K562 (cell line): ENCODE results near the gene PPARG. TPM values are rescaled to one million over a fixed set of nuclear protein-coding genes. Genes with fewer than 3 reads are reported as not detected.

ENCODE experiments used
- ATAC-seq: fragments of 200-7000 bp; cut with Tn5 transposase; 3 replicates; pipeline ENCODE4 v1.9.1; 2020; ENCODE audit warnings: moderate library complexity
- BruUV-seq: library from RNA; stranded (reverse); fragments of 400-500 nt; replicated peaks from 2 replicates; lab custom pipeline; 2021; lab: Mats Ljungman, UMichigan
- CTCF ChIA-PET: fragments of 300-600 bp; formaldehyde crosslinking; extraction: SDS; loops from one replicate; lab custom pipeline; 2021; ENCODE audit warnings: low intra/inter-chr PET ratio; lab: Yijun Ruan, JAX
- POLR2A ChIA-PET: fragments of 300-600, 350-650 bp; sonication (Branson Sonifier 250); formaldehyde crosslinking; extraction: SDS; loops from one replicate; lab custom pipeline; 2021; ENCODE audit warnings: antibody characterized with exemption, inconsistent platforms; lab: Yijun Ruan, JAX
- DNase-seq, 4 experiments: peaks; one replicate each; pipeline versions ENCODE4 v3.0.0 to v3.0.0-alpha.2; 2011 to 2018; ENCODE audit warnings: low spot score in 3 of 4, mixed read lengths in 3 of 4; ENCODE audit errors: extremely low read depth in 1 of 4
- FAIRE-seq: peaks from 2 replicates; lab custom pipeline; 2011; peaks lifted over from hg19 to GRCh38; lab: Jason Lieb, UNC
- H2AFZ ChIP-seq: 2 replicates; pipeline ENCODE4 v1.6.0; 2011; ENCODE audit warnings: low read depth, low read length, control low read depth, inconsistent platforms
- H3K27ac ChIP-seq: fragments of 200-600 bp; 3 replicates; pipeline ENCODE4 v1.8.0; 2011; ENCODE audit warnings: low read depth, mild to moderate bottlenecking, control low read depth, inconsistent platforms, low read length, moderate library complexity, mixed read lengths; ENCODE audit errors: extremely low read depth
- H3K27me3 ChIP-seq, 2 experiments: fragments of 300-600 bp in 1 of 2; 2 replicates in 1 of 2; 3 replicates in 1 of 2; pipeline versions ENCODE4 v1.6.0 to v1.8.0; 2011; ENCODE audit warnings: inconsistent platforms in 2 of 2, low read length in 2 of 2, mild to moderate bottlenecking in 1 of 2, mixed read lengths in 1 of 2, moderate library complexity in 1 of 2; ENCODE audit not compliant: control insufficient read depth in 2 of 2, insufficient read depth in 2 of 2
- H3K36me3 ChIP-seq: fragments of 300-600 bp; 3 replicates; pipeline ENCODE4 v1.8.0; 2011; ENCODE audit warnings: mild to moderate bottlenecking, low read length, inconsistent platforms; ENCODE audit not compliant: control insufficient read depth, insufficient read depth
- H3K4me1 ChIP-seq, 2 experiments: fragments of 200-600 bp in 1 of 2; replicated peaks in 1 of 2; 2 replicates in 1 of 2; 3 replicates in 1 of 2; pipeline versions ENCODE4 v1.5.1 to v1.8.0; 2011; ENCODE audit warnings: inconsistent platforms in 2 of 2, low read length in 2 of 2, mild to moderate bottlenecking in 1 of 2, mixed read lengths in 1 of 2, moderate library complexity in 1 of 2; ENCODE audit not compliant: control insufficient read depth in 2 of 2, insufficient read depth in 2 of 2
- H3K4me2 ChIP-seq: 2 replicates; pipeline ENCODE4 v1.6.1; 2011; ENCODE audit warnings: low read length, control low read depth, inconsistent platforms, mixed read lengths; ENCODE audit not compliant: insufficient read depth
- H3K4me3 ChIP-seq: fragments of 200-600 bp; sonication (generic), shearing (Covaris generic); 2 replicates; pipeline ENCODE4 v1.5.1; 2016; ENCODE audit warnings: control low read depth, inconsistent platforms
- H3K79me2 ChIP-seq: fragments of 200-600 bp; 3 replicates; pipeline ENCODE4 v1.8.0; 2011; ENCODE audit warnings: low read length, inconsistent platforms; ENCODE audit not compliant: control insufficient read depth, insufficient read depth
- H3K9ac ChIP-seq, 2 experiments: 2 replicates each; pipeline versions ENCODE4 v1.6.0 to v1.6.1; 2011; ENCODE audit warnings: low read depth in 2 of 2, low read length in 2 of 2, control low read depth in 1 of 2, inconsistent platforms in 1 of 2, mild to moderate bottlenecking in 1 of 2, mixed read lengths in 1 of 2; ENCODE audit not compliant: insufficient read depth in 1 of 2
- H3K9me1 ChIP-seq: one replicate; pipeline ENCODE4 v1.6.0; 2011; ENCODE audit warnings: inconsistent platforms, mild to moderate bottlenecking, low read length, moderate library complexity; ENCODE audit not compliant: control insufficient read depth, insufficient read depth
- H3K9me3 ChIP-seq: replicated peaks from 2 replicates; pipeline ENCODE4 v1.5.1; 2011; ENCODE audit warnings: low read depth, low read length, inconsistent platforms; ENCODE audit not compliant: control insufficient read depth, insufficient read depth
- H4K20me1 ChIP-seq: replicated peaks from 2 replicates; pipeline ENCODE4 v1.6.1; 2011; ENCODE audit warnings: low read length, inconsistent platforms, mixed read lengths; ENCODE audit not compliant: control insufficient read depth, insufficient read depth
- CHD4 ChIP-seq: fragments of 200-600 bp; sonication (generic); IDR thresholded peaks from 3 replicates; pipeline ENCODE4 v1.6.1; 2012; ENCODE audit warnings: low read depth, mild to moderate bottlenecking, mixed read lengths, low read length, inconsistent platforms; ENCODE audit not compliant: insufficient read depth, insufficient replicate concordance, poor library complexity, severe bottlenecking
- DACH1 ChIP-seq: fragments of 450-650 bp; IDR thresholded peaks from 2 replicates; pipeline ENCODE4 v1.6.1; 2018; ENCODE audit not compliant: partially characterized antibody
- ELF4 ChIP-seq: fragments of 450-650 bp; formaldehyde crosslinking; IDR thresholded peaks from 2 replicates; pipeline ENCODE4 v1.4.0; 2022; ENCODE audit warnings: missing genetic modification characterization
- JUNB ChIP-seq: fragments of 450-650 bp; formaldehyde crosslinking; conservative IDR thresholded peaks from 2 replicates; pipeline ENCODE4 v1.4.0; 2020; ENCODE audit warnings: mild to moderate bottlenecking
- MIER1 ChIP-seq: fragments of 450-650 bp; IDR thresholded peaks from 2 replicates; pipeline ENCODE4 v1.6.1; 2016; ENCODE audit warnings: antibody characterized with exemption, mild to moderate bottlenecking, low read depth
- PRPF4 ChIP-seq: fragments of 200-400 bp; formaldehyde crosslinking; IDR thresholded peaks from one replicate; pipeline ENCODE4 v1.6.1; 2017; ENCODE audit warnings: low read length, low read depth, mild to moderate bottlenecking; ENCODE audit not compliant: insufficient read depth, poor library complexity, severe bottlenecking
- RBM34 ChIP-seq: fragments of 200-400 bp; formaldehyde crosslinking; IDR thresholded peaks from 2 replicates; pipeline ENCODE4 v1.6.1; 2018; ENCODE audit warnings: low read length, borderline replicate concordance; ENCODE audit not compliant: insufficient read depth
- RFX1 ChIP-seq: fragments of 450-650 bp; IDR thresholded peaks from 2 replicates; pipeline ENCODE4 v1.6.1; 2016; ENCODE audit warnings: mild to moderate bottlenecking, moderate library complexity
- ZNF41 ChIP-seq: fragments of 250-450 bp; sonication (Bioruptor Pico); conservative IDR thresholded peaks from 2 replicates; pipeline ENCODE4 v1.4.0; 2020; ENCODE audit warnings: mild to moderate bottlenecking
- ZNF444 ChIP-seq: fragments of 250-450 bp; sonication (Bioruptor Pico); IDR thresholded peaks from 2 replicates; pipeline ENCODE4 v1.4.0; 2020; ENCODE audit warnings: mild to moderate bottlenecking, moderate library complexity
- ZNF561 ChIP-seq: fragments of 450-650 bp; formaldehyde crosslinking; conservative IDR thresholded peaks from 2 replicates; pipeline ENCODE4 v1.4.0; 2020; ENCODE audit warnings: mild to moderate bottlenecking, moderate library complexity
- ZNF589 ChIP-seq: fragments of 200-800 bp; sonication (Bioruptor generic); IDR thresholded peaks from 2 replicates; pipeline ENCODE4 v1.6.1; 2016; ENCODE audit warnings: low read depth, missing genetic modification characterization, missing compliant biosample characterization
- WGBS: fragments of 100-300 bp; shearing (Covaris generic); methylation state at CpG from one replicate; pipeline ENCODE4 v1.1.6; 2016; ENCODE audit warnings: low coverage, mixed read lengths; ENCODE audit not compliant: insufficient coverage; ENCODE audit errors: missing lambda C conversion rate; 5-methylcytosine and 5-hydroxymethylcytosine counted together
- in situ Hi-C: fragments of 300-500 bp; cut with MboI; formaldehyde crosslinking; loops from 4 replicates; pipeline ENCODE4 v1.15.0; 2018; ENCODE audit warnings: inconsistent platforms, mixed read lengths
- intact Hi-C: fragments of 100-400 bp; cut with micrococcal nuclease; formaldehyde crosslinking; loops from 2 replicates; pipeline ENCODE4 v1.14.2; 2022
- polyA plus RNA-seq, 8 experiments: library from polyadenylated mRNA; depleted of rRNA in 4 of 8; stranded (reverse) in 5 of 8; unstranded in 3 of 8; fragments of >200 nt; fragmentation: Nextera tagmentation in 2 of 8; fragmentation: Illumina TruSeq in 1 of 8; extraction: Ambion mirVana in 2 of 8; extraction: Trizol in 1 of 8; gene quantifications; 2 replicates each; pipeline versions ENCODE4 v1.2.1 to v1.2.3, GENCODE V29; 2011 to 2014; ENCODE audit warnings: inconsistent platforms in 1 of 8, missing spikeins in 1 of 8
- total RNA-seq, 7 experiments: library from RNA; depleted of rRNA in 6 of 7; stranded (reverse); fragments of >200 nt in 6 of 7; fragmentation: Illumina TruSeq in 2 of 7; extraction: Trizol in 2 of 7; gene quantifications; 2 replicates each; pipeline versions ENCODE4 v1.2.1 to v1.2.3, GENCODE V29; 2011 to 2021; ENCODE audit warnings: low replicate concordance in 1 of 7
- TF ChIP-seq, protein P1 (sequence below): fragments of 450-650 bp; formaldehyde crosslinking; IDR thresholded peaks from 2 replicates; pipeline ENCODE4 v1.4.0; 2022; ENCODE audit warnings: missing genetic modification characterization
- TF ChIP-seq, protein P2 (sequence below): fragments of 200-800 bp; sonication (Bioruptor generic); IDR thresholded peaks from 2 replicates; pipeline ENCODE4 v1.6.1; 2016; ENCODE audit warnings: missing genetic modification characterization, missing compliant biosample characterization
- TF ChIP-seq, protein P3 (sequence below), 2 experiments: fragments of 450-650 bp; IDR thresholded peaks; 2 replicates each; pipeline ENCODE4 v1.6.1; 2016

The PPARG gene
- total and polyA plus RNA-seq, 9 of the 15 experiments (the other 6 are each of a cell fraction or from before 2014, with no cell fraction given) = not detected

DNA sequence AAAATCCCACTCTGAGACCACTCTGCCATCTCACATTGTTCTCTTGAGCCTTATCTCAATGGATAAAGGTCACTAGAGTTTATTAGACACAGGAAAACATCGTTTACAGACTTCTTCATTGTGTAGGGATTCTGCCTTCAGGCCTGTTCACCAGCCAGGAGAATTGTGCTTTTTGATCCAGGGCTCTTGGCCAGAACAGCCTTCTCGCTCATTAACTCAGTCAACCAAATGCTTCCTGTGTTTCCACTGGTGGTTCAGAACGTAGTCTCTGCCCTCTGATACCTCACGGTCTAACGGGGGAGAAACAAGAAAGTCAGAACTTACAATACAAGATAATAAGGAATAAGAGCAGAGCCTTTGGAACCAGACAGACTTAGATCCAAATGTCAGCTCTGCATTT lies 141.2 kb downstream of the PPARG start:
- H3K4me1 ChIP-seq = no peaks in the 10 kb centered on the region
- H3K79me2 ChIP-seq = no peaks in the 10 kb centered on the region
- FAIRE-seq (no peak), DNase-seq (no peak), ATAC-seq (no peak)
- H3K4me3 ChIP-seq = no peak overlapping the region
- no peaks in the 10 kb centered on the region for H3K36me3 ChIP-seq
- in situ Hi-C loops = no loop called here
- no peaks in the 10 kb centered on the region for H3K9me3 ChIP-seq
- H3K27ac ChIP-seq = no peak overlapping the region
- CTCF ChIA-PET = no interaction called here
- no peaks in the 10 kb centered on the region for H3K9me1 ChIP-seq
- POLR2A ChIA-PET = interaction anchor here (1.1 kb wide), 1 partner anchor 11 kb away, joined by 3 read pairs; no protein-coding TSS in a partner anchor
- H3K4me2 ChIP-seq = no peak overlapping the region
- H3K9ac ChIP-seq = no peak overlapping the region
- under 1% methylated on average over 5 of the region's 5 CpGs for WGBS
- BruUV-seq = no TSS peak
- intact Hi-C loops = no loop called here
- H4K20me1 ChIP-seq = no peaks in the 10 kb centered on the region
- peaks cover 13 to 31% of the 10 kb centered on the region in 2 experiments for H3K27me3 ChIP-seq
- H2AFZ ChIP-seq = no peak overlapping the region
- TF ChIP-seq ZNF589 (CRISPR knock-in tag) (no peak), ZNF561 (no peak), ELF4 (CRISPR knock-in tag) (no peak), ZNF444 (CRISPR knock-in tag) (no peak), RBM34 (no peak), DACH1 (no peak), PRPF4 (no peak), MIER1 (no peak), ZNF41 (CRISPR knock-in tag) (no peak), CHD4 (no peak), JUNB (CRISPR knock-in tag) (no peak), RFX1 (no peak)
- TF ChIP-seq, protein P1, sequence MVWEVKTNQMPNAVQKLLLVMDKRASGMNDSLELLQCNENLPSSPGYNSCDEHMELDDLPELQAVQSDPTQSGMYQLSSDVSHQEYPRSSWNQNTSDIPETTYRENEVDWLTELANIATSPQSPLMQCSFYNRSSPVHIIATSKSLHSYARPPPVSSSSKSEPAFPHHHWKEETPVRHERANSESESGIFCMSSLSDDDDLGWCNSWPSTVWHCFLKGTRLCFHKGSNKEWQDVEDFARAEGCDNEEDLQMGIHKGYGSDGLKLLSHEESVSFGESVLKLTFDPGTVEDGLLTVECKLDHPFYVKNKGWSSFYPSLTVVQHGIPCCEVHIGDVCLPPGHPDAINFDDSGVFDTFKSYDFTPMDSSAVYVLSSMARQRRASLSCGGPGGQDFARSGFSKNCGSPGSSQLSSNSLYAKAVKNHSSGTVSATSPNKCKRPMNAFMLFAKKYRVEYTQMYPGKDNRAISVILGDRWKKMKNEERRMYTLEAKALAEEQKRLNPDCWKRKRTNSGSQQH = no peak
- TF ChIP-seq, protein P2, sequence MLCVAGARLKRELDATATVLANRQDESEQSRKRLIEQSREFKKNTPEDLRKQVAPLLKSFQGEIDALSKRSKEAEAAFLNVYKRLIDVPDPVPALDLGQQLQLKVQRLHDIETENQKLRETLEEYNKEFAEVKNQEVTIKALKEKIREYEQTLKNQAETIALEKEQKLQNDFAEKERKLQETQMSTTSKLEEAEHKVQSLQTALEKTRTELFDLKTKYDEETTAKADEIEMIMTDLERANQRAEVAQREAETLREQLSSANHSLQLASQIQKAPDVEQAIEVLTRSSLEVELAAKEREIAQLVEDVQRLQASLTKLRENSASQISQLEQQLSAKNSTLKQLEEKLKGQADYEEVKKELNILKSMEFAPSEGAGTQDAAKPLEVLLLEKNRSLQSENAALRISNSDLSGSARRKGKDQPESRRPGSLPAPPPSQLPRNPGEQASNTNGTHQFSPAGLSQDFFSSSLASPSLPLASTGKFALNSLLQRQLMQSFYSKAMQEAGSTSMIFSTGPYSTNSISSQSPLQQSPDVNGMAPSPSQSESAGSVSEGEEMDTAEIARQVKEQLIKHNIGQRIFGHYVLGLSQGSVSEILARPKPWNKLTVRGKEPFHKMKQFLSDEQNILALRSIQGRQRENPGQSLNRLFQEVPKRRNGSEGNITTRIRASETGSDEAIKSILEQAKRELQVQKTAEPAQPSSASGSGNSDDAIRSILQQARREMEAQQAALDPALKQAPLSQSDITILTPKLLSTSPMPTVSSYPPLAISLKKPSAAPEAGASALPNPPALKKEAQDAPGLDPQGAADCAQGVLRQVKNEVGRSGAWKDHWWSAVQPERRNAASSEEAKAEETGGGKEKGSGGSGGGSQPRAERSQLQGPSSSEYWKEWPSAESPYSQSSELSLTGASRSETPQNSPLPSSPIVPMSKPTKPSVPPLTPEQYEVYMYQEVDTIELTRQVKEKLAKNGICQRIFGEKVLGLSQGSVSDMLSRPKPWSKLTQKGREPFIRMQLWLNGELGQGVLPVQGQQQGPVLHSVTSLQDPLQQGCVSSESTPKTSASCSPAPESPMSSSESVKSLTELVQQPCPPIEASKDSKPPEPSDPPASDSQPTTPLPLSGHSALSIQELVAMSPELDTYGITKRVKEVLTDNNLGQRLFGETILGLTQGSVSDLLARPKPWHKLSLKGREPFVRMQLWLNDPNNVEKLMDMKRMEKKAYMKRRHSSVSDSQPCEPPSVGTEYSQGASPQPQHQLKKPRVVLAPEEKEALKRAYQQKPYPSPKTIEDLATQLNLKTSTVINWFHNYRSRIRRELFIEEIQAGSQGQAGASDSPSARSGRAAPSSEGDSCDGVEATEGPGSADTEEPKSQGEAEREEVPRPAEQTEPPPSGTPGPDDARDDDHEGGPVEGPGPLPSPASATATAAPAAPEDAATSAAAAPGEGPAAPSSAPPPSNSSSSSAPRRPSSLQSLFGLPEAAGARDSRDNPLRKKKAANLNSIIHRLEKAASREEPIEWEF (CRISPR knock-in tag) = no peak
- TF ChIP-seq, protein P3, sequence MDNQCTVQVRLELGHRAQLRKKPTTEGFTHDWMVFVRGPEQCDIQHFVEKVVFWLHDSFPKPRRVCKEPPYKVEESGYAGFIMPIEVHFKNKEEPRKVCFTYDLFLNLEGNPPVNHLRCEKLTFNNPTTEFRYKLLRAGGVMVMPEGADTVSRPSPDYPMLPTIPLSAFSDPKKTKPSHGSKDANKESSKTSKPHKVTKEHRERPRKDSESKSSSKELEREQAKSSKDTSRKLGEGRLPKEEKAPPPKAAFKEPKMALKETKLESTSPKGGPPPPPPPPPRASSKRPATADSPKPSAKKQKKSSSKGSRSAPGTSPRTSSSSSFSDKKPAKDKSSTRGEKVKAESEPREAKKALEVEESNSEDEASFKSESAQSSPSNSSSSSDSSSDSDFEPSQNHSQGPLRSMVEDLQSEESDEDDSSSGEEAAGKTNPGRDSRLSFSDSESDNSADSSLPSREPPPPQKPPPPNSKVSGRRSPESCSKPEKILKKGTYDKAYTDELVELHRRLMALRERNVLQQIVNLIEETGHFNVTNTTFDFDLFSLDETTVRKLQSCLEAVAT (IDR thresholded peaks at IDR 0.05) = no peak
